ENCODE data around the gene MORN2. TPM values are rescaled to one million over a fixed set of nuclear protein-coding genes. Genes with fewer than 3 reads are reported as not detected.

MORN2 gene
- total and polyA plus RNA-seq, 2 of the 13 experiments (the other 11 are each of a cell fraction or from before 2014, with no cell fraction given) = 7.0 to 28.0 TPM

DNA sequence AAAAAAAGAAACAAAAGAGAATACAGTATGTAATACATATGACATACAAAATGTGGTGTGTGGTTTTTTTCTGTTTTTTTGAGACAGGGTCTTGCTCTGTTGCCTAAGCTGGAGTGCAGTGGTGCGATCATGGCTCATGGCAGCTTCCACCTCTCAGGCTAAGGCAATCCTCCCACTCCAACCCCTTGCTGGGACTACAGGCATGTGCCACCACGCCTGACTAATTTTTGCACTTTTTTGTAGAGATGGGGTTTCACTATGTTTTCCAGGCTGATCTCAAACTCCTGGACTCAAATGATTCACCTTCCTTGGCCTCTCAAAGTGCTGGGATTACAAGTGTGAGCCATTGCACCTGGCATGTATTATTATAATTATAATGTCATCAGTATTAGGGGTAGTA, 39.0 kb upstream of the MORN2 start (continued):
- TF ChIP-seq KIAA2018 (CRISPR knock-in tag; IDR thresholded peaks at IDR 0.05; ENCODE audit: borderline replicate concordance) (no peak), SIX4 (CRISPR knock-in tag; IDR thresholded peaks at IDR 0.05) (no peak), ZNF33B (CRISPR knock-in tag; IDR thresholded peaks at IDR 0.05) (no peak)

- Histone ChIP-seq H3K4me3 (replicated peaks in 1 of 3; ENCODE audit: insufficient read depth in 1 of 3, low read depth in 2 of 3, low read length in 3 of 3) (no peak overlapping the region), H3K27me3 (ENCODE audit: control insufficient read depth in 1 of 2, insufficient read depth in 2 of 2, low read length in 2 of 2) (no peaks in the 10 kb centered on the region), H2AFZ (ENCODE audit: low read length) (no peak overlapping the region), H3K4me2 (ENCODE audit: low read depth, low read length) (no peak overlapping the region), H3K9me3 (ENCODE audit: low read length) (no peaks in the 10 kb centered on the region), H3K9ac (ENCODE audit: insufficient read depth, low read depth, low read length) (no peak overlapping the region), H4K20me1 (ENCODE audit: insufficient read depth, low read length) (no peaks in the 10 kb centered on the region), H3K36me3 (replicated peaks in 1 of 2; ENCODE audit: control insufficient read depth in 1 of 2, insufficient read depth in 2 of 2, low read length in 2 of 2) (peaks cover 6 to 33% of the 10 kb centered on the region in 2 experiments), H3K4me1 (ENCODE audit: insufficient read depth, low read length) (no peaks in the 10 kb centered on the region), H3K27ac (ENCODE audit: extremely low read length, insufficient read depth, low read length) (no peak overlapping the region), H3K79me2 (ENCODE audit: insufficient read depth, low read length) (no peaks in the 10 kb centered on the region)
- ChIA-PET CTCF (ENCODE audit: low intra/inter-chr PET ratio, low total read pairs) (no interaction called here), POLR2A (no interaction called here)
- no peak for FAIRE-seq
- 92% methylated on average over 3 of the region's 3 CpGs for WGBS (ENCODE audit: low lambda C conversion rate)
- no TSS peak for BruUV-seq (replicated peaks)
- DNase-seq (ENCODE audit: low spot score) = no peak
- no peak for ATAC-seq
- in situ Hi-C loops (cut with HindIII; ENCODE audit: extremely low pct_ligation_motif_present, low pct_unique_long_range_greater_than_20kb) (no loop called here), intact Hi-C loops (cut with micrococcal nuclease; ENCODE audit: unreplicated experiment) (no loop called here)
- TF ChIP-seq, protein P1, sequence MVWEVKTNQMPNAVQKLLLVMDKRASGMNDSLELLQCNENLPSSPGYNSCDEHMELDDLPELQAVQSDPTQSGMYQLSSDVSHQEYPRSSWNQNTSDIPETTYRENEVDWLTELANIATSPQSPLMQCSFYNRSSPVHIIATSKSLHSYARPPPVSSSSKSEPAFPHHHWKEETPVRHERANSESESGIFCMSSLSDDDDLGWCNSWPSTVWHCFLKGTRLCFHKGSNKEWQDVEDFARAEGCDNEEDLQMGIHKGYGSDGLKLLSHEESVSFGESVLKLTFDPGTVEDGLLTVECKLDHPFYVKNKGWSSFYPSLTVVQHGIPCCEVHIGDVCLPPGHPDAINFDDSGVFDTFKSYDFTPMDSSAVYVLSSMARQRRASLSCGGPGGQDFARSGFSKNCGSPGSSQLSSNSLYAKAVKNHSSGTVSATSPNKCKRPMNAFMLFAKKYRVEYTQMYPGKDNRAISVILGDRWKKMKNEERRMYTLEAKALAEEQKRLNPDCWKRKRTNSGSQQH (CRISPR knock-in tag; IDR thresholded peaks at IDR 0.05; ENCODE audit: low read depth) = no peak
- no peak for TF ChIP-seq MZF1 (CRISPR knock-in tag; IDR thresholded peaks at IDR 0.05; ENCODE audit: borderline replicate concordance)
- no peak for TF ChIP-seq ZBTB2 (CRISPR knock-in tag; IDR thresholded peaks at IDR 0.05; ENCODE audit: low read depth)
- no peak for TF ChIP-seq FOXP1 (IDR thresholded peaks at IDR 0.05)
- no peak for TF ChIP-seq FOXP1 (CRISPR knock-in tag; IDR thresholded peaks at IDR 0.05)
- TF ChIP-seq, protein P2, sequence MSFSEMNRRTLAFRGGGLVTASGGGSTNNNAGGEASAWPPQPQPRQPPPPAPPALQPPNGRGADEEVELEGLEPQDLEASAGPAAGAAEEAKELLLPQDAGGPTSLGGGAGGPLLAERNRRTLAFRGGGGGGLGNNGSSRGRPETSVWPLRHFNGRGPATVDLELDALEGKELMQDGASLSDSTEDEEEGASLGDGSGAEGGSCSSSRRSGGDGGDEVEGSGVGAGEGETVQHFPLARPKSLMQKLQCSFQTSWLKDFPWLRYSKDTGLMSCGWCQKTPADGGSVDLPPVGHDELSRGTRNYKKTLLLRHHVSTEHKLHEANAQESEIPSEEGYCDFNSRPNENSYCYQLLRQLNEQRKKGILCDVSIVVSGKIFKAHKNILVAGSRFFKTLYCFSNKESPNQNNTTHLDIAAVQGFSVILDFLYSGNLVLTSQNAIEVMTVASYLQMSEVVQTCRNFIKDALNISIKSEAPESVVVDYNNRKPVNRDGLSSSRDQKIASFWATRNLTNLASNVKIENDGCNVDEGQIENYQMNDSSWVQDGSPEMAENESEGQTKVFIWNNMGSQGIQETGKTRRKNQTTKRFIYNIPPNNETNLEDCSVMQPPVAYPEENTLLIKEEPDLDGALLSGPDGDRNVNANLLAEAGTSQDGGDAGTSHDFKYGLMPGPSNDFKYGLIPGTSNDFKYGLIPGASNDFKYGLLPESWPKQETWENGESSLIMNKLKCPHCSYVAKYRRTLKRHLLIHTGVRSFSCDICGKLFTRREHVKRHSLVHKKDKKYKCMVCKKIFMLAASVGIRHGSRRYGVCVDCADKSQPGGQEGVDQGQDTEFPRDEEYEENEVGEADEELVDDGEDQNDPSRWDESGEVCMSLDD (CRISPR knock-in tag; IDR thresholded peaks at IDR 0.05; ENCODE audit: borderline replicate concordance) = no peak
- TF ChIP-seq HNRNPL (IDR thresholded peaks at IDR 0.05; ENCODE audit: low read depth, low read length) = no peak
Measured at GRCh38 chr2:38850045-38850444, 25.7 kb upstream of the MORN2 start.
